ENCODE results near the gene CASD1.

Gene CASD1

GRCh38 chr7:94509264-94509886 is at the start of gene CASD1:
CASD1 (plus strand) TSS chr7:94509809; CDS start chr7:94510085, 276 bp downstream.
- FAIRE-seq, result no peak

- FAIRE-seq, result no peak
These were observed 43.1 kb upstream of the CASD1 start for GRCh38 chr7:94466516-94466915.

GRCh38 chr7:94471604-94472003 is 38.0 kb upstream of the CASD1 start:
- no peak for FAIRE-seq

GRCh38 chr7:94472608-94473007 is 37.0 kb upstream of the CASD1 start:
- FAIRE-seq, result no peak

- FAIRE-seq, result no peak
These were observed 33.3 kb upstream of the CASD1 start for GRCh38 chr7:94476251-94476840.

- FAIRE-seq, result no peak
These were observed 31.7 kb upstream of the CASD1 start for GRCh38 chr7:94477878-94478277.

GRCh38 chr7:94478648-94479214 is 30.9 kb upstream of the CASD1 start:
- no peak for FAIRE-seq

- FAIRE-seq, result no peak
These were observed 28.3 kb upstream of the CASD1 start for GRCh38 chr7:94481279-94481678.

GRCh38 chr7:94482796-94483195 is 26.8 kb upstream of the CASD1 start:
- FAIRE-seq, result no peak

GRCh38 chr7:94483843-94484242 is 25.8 kb upstream of the CASD1 start:
- FAIRE-seq, result no peak

GRCh38 chr7:94486216-94486615 is 23.4 kb upstream of the CASD1 start:
- no peak for FAIRE-seq

- no peak for FAIRE-seq
These were observed 18.2 kb upstream of the CASD1 start for GRCh38 chr7:94491410-94491809.

GRCh38 chr7:94492601-94493000 is 17.0 kb upstream of the CASD1 start:
- FAIRE-seq, result no peak

- FAIRE-seq, result no peak
These were observed 11.5 kb upstream of the CASD1 start for GRCh38 chr7:94497874-94498670.

- FAIRE-seq, result no peak
These were observed 10.7 kb upstream of the CASD1 start for GRCh38 chr7:94498918-94499317.

- no peak for FAIRE-seq
These were observed 2.1 kb upstream of the CASD1 start for GRCh38 chr7:94507462-94507861.

GRCh38 chr7:94507962-94508361 is 1.6 kb upstream of the CASD1 start:
- FAIRE-seq, result no peak

GRCh38 chr7:94509887-94510581 is 425 bp downstream of the CASD1 start:
- FAIRE-seq, result no peak

- FAIRE-seq, result no peak
These were observed 1.2 kb downstream of the CASD1 start for GRCh38 chr7:94510582-94511496.

GRCh38 chr7:94511718-94512117 is 2.1 kb downstream of the CASD1 start:
- FAIRE-seq, result no peak

- no peak for FAIRE-seq
These were observed 3.3 kb downstream of the CASD1 start for GRCh38 chr7:94512735-94513564.

Data from A204.1 (cell line).